CD4-positive, alpha-beta T cell (primary cell): ENCODE measurements around the gene PAIP2. TPM values are rescaled to one million over a fixed set of nuclear protein-coding genes. Genes with fewer than 3 reads are reported as not detected.
"Not testable (repeated sequence)": the region's sequence is repeated elsewhere in the genome, so short reads cannot be mapped to it uniquely, and the experiment has no call there.

Source experiments
- ATAC-seq: fragments of 200-7000 bp; cut with Tn5 transposase; one replicate; pipeline ENCODE4 v1.10.0; 2022; ENCODE audit warnings: mild to moderate bottlenecking; ENCODE audit not compliant: poor library complexity
- CTCF ChIA-PET: fragments of 350-600 bp; sonication (Branson Sonifier 250); formaldehyde crosslinking; loops from one replicate; lab custom pipeline; 2021; ENCODE audit warnings: antibody characterized with exemption, inconsistent platforms; lab: Charles Lee
- POLR2A ChIA-PET: fragments of 350-600 bp; sonication (Branson Sonifier 250); formaldehyde crosslinking; loops from one replicate; lab custom pipeline; 2021; ENCODE audit warnings: antibody characterized with exemption, inconsistent platforms; lab: Charles Lee
- DNase-seq, 14 experiments: peaks; one replicate each; pipeline ENCODE4 v3.0.0-alpha.2; 2013 to 2020; ENCODE audit warnings: mixed read lengths in 2 of 14
- H3K27ac ChIP-seq, 2 donors: one replicate each; pipeline versions ENCODE4 v1.5.1 to v1.7.0; 2013; ENCODE audit warnings: low read length in 2 of 2, low read depth in 1 of 2, mild to moderate bottlenecking in 1 of 2
- H3K27me3 ChIP-seq, 2 experiments: 1 replicate in 1 of 2; 2 replicates in 1 of 2; pipeline versions ENCODE4 v1.6.1 to v1.7.0; 2013; ENCODE audit warnings: low read length in 2 of 2, control low read depth in 1 of 2, mild to moderate bottlenecking in 1 of 2, moderate library complexity in 1 of 2; ENCODE audit not compliant: insufficient read depth in 2 of 2, control insufficient read depth in 1 of 2
- H3K36me3 ChIP-seq: one replicate; pipeline ENCODE4 v1.6.1; 2013; ENCODE audit warnings: low read length, control low read depth; ENCODE audit not compliant: insufficient read depth
- H3K4me1 ChIP-seq: one replicate; pipeline ENCODE4 v1.6.1; 2013; ENCODE audit warnings: low read length, control low read depth; ENCODE audit not compliant: insufficient read depth
- H3K4me3 ChIP-seq: one replicate; pipeline ENCODE4 v1.5.1; 2013; ENCODE audit warnings: mild to moderate bottlenecking, low read length, moderate library complexity
- H3K9me3 ChIP-seq, 2 experiments: 1 replicate in 1 of 2; 2 replicates in 1 of 2; pipeline versions ENCODE4 v1.6.1 to v1.7.0; 2013; ENCODE audit warnings: low read length in 2 of 2, mild to moderate bottlenecking in 2 of 2, control low read depth in 1 of 2, moderate library complexity in 1 of 2; ENCODE audit not compliant: control insufficient read depth in 1 of 2, insufficient read depth in 1 of 2
- H3K27ac Mint-ChIP-seq: one replicate; pipeline ENCODE4 v1.8.0; 2020; ENCODE audit warnings: mixed read lengths
- H3K27me3 Mint-ChIP-seq: one replicate; pipeline ENCODE4 v1.8.0; 2021; ENCODE audit warnings: mixed read lengths
- H3K36me3 Mint-ChIP-seq: one replicate; pipeline ENCODE4 v1.8.0; 2021; ENCODE audit warnings: low read depth, mixed read lengths
- H3K4me1 Mint-ChIP-seq: one replicate; pipeline ENCODE4 v1.8.0; 2021; ENCODE audit warnings: low read depth, mixed read lengths
- H3K4me3 Mint-ChIP-seq: one replicate; pipeline ENCODE4 v1.8.0; 2020; ENCODE audit warnings: mild to moderate bottlenecking, mixed read lengths
- H3K9me3 Mint-ChIP-seq: one replicate; pipeline ENCODE4 v1.8.0; 2020; ENCODE audit warnings: mixed read lengths
- CTCF ChIP-seq: fragments of 200-600 bp; IDR thresholded peaks from one replicate; pipeline ENCODE4 v1.8.0; 2022; ENCODE audit warnings: antibody characterized with exemption, mild to moderate bottlenecking
- intact Hi-C, 2 experiments: fragments of 100-400 bp; cut with DNase I in 1 of 2; cut with micrococcal nuclease in 1 of 2; formaldehyde crosslinking; loops; one replicate each; pipeline versions ENCODE4 v1.15.1 to v1.9.0; 2023 to 2025; cut with DNase I, micrococcal nuclease
- total RNA-seq, 174 experiments: library from RNA in 2 of 174; stranded (reverse) in 2 of 174; gene quantifications; one replicate each; pipeline ENCODE4 v1.2.3 and lab custom pipeline; 2021 to 2026

PAIP2 gene
- total RNA-seq, 2 experiments from 2014 or later, result 151 to 156 TPM

DNA sequence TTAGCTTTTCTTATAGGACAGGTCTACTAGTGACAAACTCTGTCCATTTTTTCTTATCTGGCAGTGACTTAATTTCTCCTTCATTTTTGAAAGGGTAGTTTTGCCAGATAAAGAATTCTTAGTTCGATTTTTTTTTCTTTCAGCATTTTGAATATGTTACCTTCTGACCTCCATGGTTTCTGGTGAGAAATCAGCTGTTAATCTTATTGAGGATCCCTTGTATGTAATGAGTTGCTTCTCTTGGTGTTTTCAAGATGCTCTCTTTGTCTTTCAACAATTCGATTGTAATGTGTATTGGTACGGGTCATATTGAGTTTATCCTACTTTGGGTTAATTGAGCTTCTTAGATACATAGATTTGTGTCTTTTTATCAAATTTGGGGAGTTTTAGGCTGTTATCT is 12.5 kb downstream of the PAIP2 start:
- Histone ChIP-seq H3K4me3 (no peak overlapping the region), H3K36me3 (peaks cover 20% of the 10 kb centered on the region), H3K27me3 (no peaks in the 10 kb centered on the region), H3K27ac (no peak overlapping the region), H3K4me1 (peaks cover 15% of the 10 kb centered on the region), H3K9me3 (no peaks in the 10 kb centered on the region)
- no peak for TF ChIP-seq CTCF
- intact Hi-C loops, result no loop called here
- H3K4me3 Mint-ChIP-seq, result no peak overlapping the region
- peaks cover 56% of the 10 kb centered on the region for H3K4me1 Mint-ChIP-seq
- POLR2A ChIA-PET, result interaction anchor here (0.6 to 4.1 kb wide), 2 partner anchors 12 to 16 kb away, joined by 3 to 26 read pairs; partner anchors contain the start of gene PAIP2
- no peaks in the 10 kb centered on the region for H3K9me3 Mint-ChIP-seq
- ATAC-seq (no peak), DNase-seq (no peak)
- H3K27me3 Mint-ChIP-seq, result no peaks in the 10 kb centered on the region
- CTCF ChIA-PET, result interaction anchor here (0.8 kb wide), 1 partner anchor 50 kb away, joined by 3 read pairs; no protein-coding TSS in a partner anchor
- H3K27ac Mint-ChIP-seq, result no peak overlapping the region
- H3K36me3 Mint-ChIP-seq, result peaks cover 62% of the 10 kb centered on the region

GRCh38 chr5:139355900-139356299 is 14.2 kb downstream of the PAIP2 start:
- Histone ChIP-seq H3K4me1 (peaks cover 13% of the 10 kb centered on the region), H3K36me3 (peaks cover 19% of the 10 kb centered on the region)
- H3K9me3 Mint-ChIP-seq, H3K4me3 Mint-ChIP-seq, H3K4me3 ChIP-seq, intact Hi-C loops, H3K27ac ChIP-seq, ATAC-seq, DNase-seq, CTCF ChIA-PET, H3K27ac Mint-ChIP-seq, H3K9me3 ChIP-seq, H3K27me3 ChIP-seq, H3K27me3 Mint-ChIP-seq: not testable (repeated sequence)
- Mint-ChIP-seq H3K36me3 (peaks cover 65% of the 10 kb centered on the region), H3K4me1 (peaks cover 59% of the 10 kb centered on the region)
- POLR2A ChIA-PET, result interaction anchor here (0.6 kb wide), 1 partner anchor 32 kb away, joined by 3 read pairs; no protein-coding TSS in a partner anchor

DNA sequence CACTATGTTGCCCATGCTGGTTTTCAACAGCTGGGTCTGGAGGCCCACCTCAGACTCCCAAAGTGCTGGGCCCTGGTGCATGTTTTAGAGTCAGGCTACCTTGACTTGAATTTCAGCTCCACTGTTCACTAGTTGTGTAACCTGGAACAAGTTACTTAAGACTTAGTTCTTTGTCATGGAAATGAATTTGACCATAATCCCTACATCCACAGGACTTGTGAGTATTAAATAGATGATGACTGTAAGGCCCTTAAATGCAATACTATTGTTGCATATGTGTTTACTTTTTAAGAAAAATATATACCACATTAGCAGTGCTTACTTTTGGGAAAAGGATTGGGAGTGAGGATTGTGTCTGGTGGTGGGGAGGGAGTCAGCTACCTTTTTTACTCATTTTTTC is 16.4 kb downstream of the PAIP2 start:
- no peaks in the 10 kb centered on the region for H3K9me3 ChIP-seq
- no peak overlapping the region for H3K4me3 Mint-ChIP-seq
- H3K4me3 ChIP-seq, result no peak overlapping the region
- H3K27me3 Mint-ChIP-seq, result no peaks in the 10 kb centered on the region
- intact Hi-C loops, result no loop called here
- ATAC-seq (no peak), DNase-seq (no peak)
- H3K27me3 ChIP-seq, result no peaks in the 10 kb centered on the region
- CTCF ChIA-PET, result interaction anchor here (0.6 kb wide), 1 partner anchor 1148 kb away, joined by 3 read pairs; no protein-coding TSS in a partner anchor
- no peak overlapping the region for H3K27ac ChIP-seq
- H3K36me3 ChIP-seq, result peaks cover 14% of the 10 kb centered on the region
- H3K36me3 Mint-ChIP-seq, result peaks cover 60% of the 10 kb centered on the region
- H3K27ac Mint-ChIP-seq, result no peak overlapping the region
- peaks cover 48% of the 10 kb centered on the region for H3K4me1 Mint-ChIP-seq
- no peak for TF ChIP-seq CTCF
- no peaks in the 10 kb centered on the region for H3K9me3 Mint-ChIP-seq
- peaks cover 11% of the 10 kb centered on the region for H3K4me1 ChIP-seq
- POLR2A ChIA-PET, result interaction anchor here (1.7 kb wide), 1 partner anchor 16 kb away, joined by 9 read pairs; the partner anchor contains the start of gene PAIP2

DNA sequence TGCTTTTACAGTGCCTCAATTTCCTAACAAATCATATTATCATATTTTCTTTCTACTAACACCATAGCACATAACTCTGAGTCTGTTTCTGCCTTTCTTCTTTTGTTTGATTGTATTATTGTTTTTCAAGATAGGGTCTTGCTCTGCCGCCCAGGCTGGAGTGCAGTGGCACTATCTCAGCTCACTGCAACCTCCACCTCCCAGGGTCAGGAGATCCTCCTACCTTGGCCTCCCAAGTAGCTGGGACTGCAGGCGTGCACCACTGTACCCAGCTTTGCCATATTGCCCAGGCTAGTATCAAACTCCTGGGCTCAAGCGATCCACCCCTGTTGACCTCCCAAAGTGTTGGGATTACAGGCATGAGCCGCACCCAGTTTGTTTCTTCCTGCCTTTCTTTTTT is 18.7 kb downstream of the PAIP2 start:
- DNase-seq, result no peak
- no peak overlapping the region for H3K4me3 Mint-ChIP-seq
- ChIA-PET POLR2A (no interaction called here), CTCF (interaction anchor here (1.2 kb wide), 1 partner anchor 18 kb away, joined by 4 read pairs; the partner anchor contains the start of gene PAIP2)
- H3K36me3 ChIP-seq, result peaks cover 30% of the 10 kb centered on the region
- no peak for ATAC-seq
- H3K36me3 Mint-ChIP-seq, result peaks cover 64% of the 10 kb centered on the region
- no peak for TF ChIP-seq CTCF
- no peaks in the 10 kb centered on the region for H3K9me3 Mint-ChIP-seq
- no peak overlapping the region for H3K27ac Mint-ChIP-seq
- no peaks in the 10 kb centered on the region for H3K9me3 ChIP-seq
- intact Hi-C loops, result no loop called here
- H3K27me3 Mint-ChIP-seq, result no peaks in the 10 kb centered on the region
- peaks cover 11% of the 10 kb centered on the region for H3K4me1 ChIP-seq
- H3K4me3 ChIP-seq, result no peak overlapping the region
- peaks cover 37% of the 10 kb centered on the region for H3K4me1 Mint-ChIP-seq
- H3K27me3 ChIP-seq, result no peaks in the 10 kb centered on the region
- no peak overlapping the region for H3K27ac ChIP-seq
